Smooth muscle cell (in vitro differentiated cells): ENCODE data around the gene ATR. TPM values are rescaled to one million over a fixed set of nuclear protein-coding genes. Genes with fewer than 3 reads are reported as not detected.

ENCODE experiments used
- DNase-seq: peaks from one replicate; lab custom pipeline; 2025; ENCODE audit not compliant: unreplicated experiment; lab: John Stamatoyannopoulos, UW
- H2AFZ ChIP-seq: fragments of 200-600 bp; sonication (generic); 2 replicates; pipeline ENCODE4 v1.6.0; 2016; ENCODE audit warnings: antibody characterized with exemption, low read depth, mild to moderate bottlenecking
- H3F3A ChIP-seq: fragments of 200-600 bp; sonication (generic); 2 replicates; pipeline ENCODE4 v1.6.0; 2017; ENCODE audit warnings: antibody characterized with exemption, low read depth
- H3K27ac ChIP-seq: fragments of 200-600 bp; sonication (generic); 2 replicates; pipeline ENCODE4 v1.5.1; 2016; ENCODE audit warnings: low read depth, mild to moderate bottlenecking
- H3K27me3 ChIP-seq: fragments of 200-600 bp; sonication (generic); 2 replicates; pipeline ENCODE4 v1.6.1; 2016; ENCODE audit warnings: low read depth, mild to moderate bottlenecking
- H3K36me3 ChIP-seq: fragments of 200-600 bp; sonication (generic); 2 replicates; pipeline ENCODE4 v1.5.1; 2016; ENCODE audit warnings: low read depth
- H3K4me1 ChIP-seq: fragments of 200-600 bp; sonication (generic); 2 replicates; pipeline ENCODE4 v1.5.1; 2016; ENCODE audit warnings: low read depth
- H3K4me2 ChIP-seq: fragments of 200-600 bp; sonication (generic); 2 replicates; pipeline ENCODE4 v1.6.0; 2016; ENCODE audit warnings: mild to moderate bottlenecking
- H3K4me3 ChIP-seq: fragments of 200-600 bp; sonication (generic); 2 replicates; pipeline ENCODE4 v1.5.1; 2016; ENCODE audit warnings: mild to moderate bottlenecking
- H3K79me2 ChIP-seq: fragments of 200-600 bp; sonication (generic); 2 replicates; pipeline ENCODE4 v1.6.0; 2016; ENCODE audit warnings: low read depth, mild to moderate bottlenecking
- H3K9ac ChIP-seq: fragments of 200-600 bp; sonication (generic); 2 replicates; pipeline ENCODE4 v1.6.0; 2016; ENCODE audit warnings: low read depth
- H3K9me3 ChIP-seq: fragments of 200-600 bp; sonication (generic); replicated peaks from 2 replicates; pipeline ENCODE4 v1.5.1; 2016; ENCODE audit warnings: low read depth
- H4K20me1 ChIP-seq: fragments of 200-600 bp; sonication (generic); 2 replicates; pipeline ENCODE4 v1.6.0; 2016; ENCODE audit warnings: low read depth
- CTCF ChIP-seq: fragments of 200-600 bp; sonication (generic); IDR thresholded peaks from 2 replicates; pipeline ENCODE4 v1.5.1; 2017; ENCODE audit warnings: borderline replicate concordance, mild to moderate bottlenecking, antibody characterized with exemption; ENCODE audit not compliant: insufficient read depth, poor library complexity, severe bottlenecking
- WGBS: methylation state at CpG from one replicate; pipeline ENCODE4 v1.1.7; 2016; ENCODE audit warnings: low lambda C conversion rate; 5-methylcytosine and 5-hydroxymethylcytosine counted together
- polyA plus RNA-seq: library from polyadenylated mRNA; unstranded; fragments of >200 nt; fragmentation: Nextera tagmentation; extraction: Ambion mirVana; gene quantifications from 2 replicates; pipeline ENCODE4 v1.2.1, GENCODE V29; 2016
- total RNA-seq: library from RNA; depleted of rRNA; stranded (reverse); fragments of >200 nt; gene quantifications from 2 replicates; pipeline ENCODE4 v1.2.3, GENCODE V29; 2014

Gene ATR
- total and polyA plus RNA-seq, 2 experiments from 2014 or later, result 8.8 to 22.5 TPM

GRCh38 chr3:142470826-142471225 is 107.7 kb downstream of the ATR start:
- no peak for TF ChIP-seq CTCF
- no peaks in the 10 kb centered on the region for H4K20me1 ChIP-seq
- no peaks in the 10 kb centered on the region for H3K27me3 ChIP-seq
- no peak overlapping the region for H3K27ac ChIP-seq
- no peaks in the 10 kb centered on the region for H3K9me3 ChIP-seq
- DNase-seq, result no peak
- H3K36me3 ChIP-seq, result no peaks in the 10 kb centered on the region
- no peak overlapping the region for H3K4me3 ChIP-seq
- H3K79me2 ChIP-seq, result no peaks in the 10 kb centered on the region
- H3K4me2 ChIP-seq, result no peak overlapping the region
- no peak overlapping the region for H2AFZ ChIP-seq
- H3K9ac ChIP-seq, result no peak overlapping the region
- no peaks in the 10 kb centered on the region for H3F3A ChIP-seq
- H3K4me1 ChIP-seq, result no peaks in the 10 kb centered on the region
- WGBS, result 97% methylated on average over 4 of the region's 4 CpGs

GRCh38 chr3:142468456-142468855 is 110.1 kb downstream of the ATR start:
- no peaks in the 10 kb centered on the region for H3K27me3 ChIP-seq
- no peak overlapping the region for H2AFZ ChIP-seq
- no peaks in the 10 kb centered on the region for H3K9me3 ChIP-seq
- no peaks in the 10 kb centered on the region for H3K4me1 ChIP-seq
- no peak for DNase-seq
- H3K9ac ChIP-seq, result no peak overlapping the region
- H3K79me2 ChIP-seq, result no peaks in the 10 kb centered on the region
- H3K4me3 ChIP-seq, result no peak overlapping the region
- no peak overlapping the region for H3K4me2 ChIP-seq
- H3F3A ChIP-seq, result no peaks in the 10 kb centered on the region
- H3K27ac ChIP-seq, result no peak overlapping the region
- no peaks in the 10 kb centered on the region for H4K20me1 ChIP-seq
- 96% methylated on average over 4 of the region's 4 CpGs for WGBS
- no peak for TF ChIP-seq CTCF
- H3K36me3 ChIP-seq, result no peaks in the 10 kb centered on the region

GRCh38 chr3:142467768-142468167 is 110.8 kb downstream of the ATR start:
- H3K9me3 ChIP-seq, result no peaks in the 10 kb centered on the region
- DNase-seq, result no peak
- TF ChIP-seq CTCF, result no peak
- no peaks in the 10 kb centered on the region for H4K20me1 ChIP-seq
- H3K4me2 ChIP-seq, result no peak overlapping the region
- no peaks in the 10 kb centered on the region for H3F3A ChIP-seq
- no peaks in the 10 kb centered on the region for H3K27me3 ChIP-seq
- no peaks in the 10 kb centered on the region for H3K79me2 ChIP-seq
- H2AFZ ChIP-seq, result no peak overlapping the region
- H3K4me3 ChIP-seq, result no peak overlapping the region
- WGBS, result 79% methylated on average over 3 of the region's 3 CpGs
- no peaks in the 10 kb centered on the region for H3K4me1 ChIP-seq
- no peak overlapping the region for H3K27ac ChIP-seq
- H3K36me3 ChIP-seq, result no peaks in the 10 kb centered on the region
- H3K9ac ChIP-seq, result no peak overlapping the region

GRCh38 chr3:142460689-142461088 is 117.8 kb downstream of the ATR start:
- no peak for DNase-seq
- H4K20me1 ChIP-seq, result no peaks in the 10 kb centered on the region
- H3K4me1 ChIP-seq, result no peaks in the 10 kb centered on the region
- H3K9me3 ChIP-seq, result no peaks in the 10 kb centered on the region
- H3K4me2 ChIP-seq, result no peak overlapping the region
- H3F3A ChIP-seq, result no peaks in the 10 kb centered on the region
- H2AFZ ChIP-seq, result no peak overlapping the region
- peaks cover 17% of the 10 kb centered on the region for H3K36me3 ChIP-seq
- H3K27ac ChIP-seq, result no peak overlapping the region
- H3K4me3 ChIP-seq, result no peak overlapping the region
- no peak for TF ChIP-seq CTCF
- no peak overlapping the region for H3K9ac ChIP-seq
- no peaks in the 10 kb centered on the region for H3K27me3 ChIP-seq
- H3K79me2 ChIP-seq, result no peaks in the 10 kb centered on the region
- 95% methylated on average over 3 of the region's 3 CpGs for WGBS
